GM19468 (cell line): ENCODE results near the gene FAM200B.

Experiments
- ATAC-seq: cut with Tn5 transposase; IDR thresholded peaks from one replicate; pipeline ENCODE4 v1.9.1; 2021; ENCODE audit warnings: mild to moderate bottlenecking, moderate library complexity, moderate number of reproducible peaks; ENCODE audit not compliant: unreplicated experiment; ENCODE audit errors: extremely low read depth

Gene FAM200B

GRCh38 chr4:15667006-15667405, 14.6 kb upstream of the FAM200B start:
- no peak for ATAC-seq

- ATAC-seq: no peak
These were observed 12.8 kb upstream of the FAM200B start for GRCh38 chr4:15668566-15669435.

- no peak for ATAC-seq
These were observed 11.1 kb upstream of the FAM200B start for GRCh38 chr4:15670576-15670975.

- no peak for ATAC-seq
These were observed 9.5 kb upstream of the FAM200B start for GRCh38 chr4:15672101-15672500.

GRCh38 chr4:15673337-15673736, 8.3 kb upstream of the FAM200B start:
- no peak for ATAC-seq

GRCh38 chr4:15674046-15674445, 7.6 kb upstream of the FAM200B start:
- no peak for ATAC-seq

GRCh38 chr4:15674926-15675325, 6.7 kb upstream of the FAM200B start:
- ATAC-seq: no peak

- ATAC-seq: no peak
These were observed 6.3 kb upstream of the FAM200B start for GRCh38 chr4:15675356-15675755.

- ATAC-seq: no peak
These were observed 5.6 kb upstream of the FAM200B start for GRCh38 chr4:15676039-15676438.

GRCh38 chr4:15676899-15677298, 4.7 kb upstream of the FAM200B start:
- ATAC-seq: no peak

- no peak for ATAC-seq
These were observed 4.1 kb upstream of the FAM200B start for GRCh38 chr4:15677507-15677988.

GRCh38 chr4:15681067-15681371, 608 bp upstream of the FAM200B start:
- ATAC-seq: no peak

- ATAC-seq: no peak
These were observed 865 bp downstream of the FAM200B start for GRCh38 chr4:15682242-15683142.

GRCh38 chr4:15683143-15683495, 1.5 kb downstream of the FAM200B start:
- ATAC-seq: no peak

GRCh38 chr4:15684498-15684897, 2.9 kb downstream of the FAM200B start:
- ATAC-seq: no peak

GRCh38 chr4:15688051-15688450, 6.4 kb downstream of the FAM200B start:
- no peak for ATAC-seq

- ATAC-seq: no peak
These were observed 7.9 kb downstream of the FAM200B start for GRCh38 chr4:15689540-15689939.

- no peak for ATAC-seq
These were observed 8.6 kb downstream of the FAM200B start for GRCh38 chr4:15690020-15690809.

GRCh38 chr4:15691346-15692135, 9.9 kb downstream of the FAM200B start:
- no peak for ATAC-seq

GRCh38 chr4:15692602-15693001, 11.0 kb downstream of the FAM200B start:
- ATAC-seq: no peak
